GM10248 (cell line): ENCODE measurements around the gene MYRF.

Source experiments
- CTCF ChIA-PET: fragments of 300-600 bp; sonication (Branson Sonifier 250); formaldehyde crosslinking; extraction: SDS; loops from one replicate; lab custom pipeline; 2021; ENCODE audit warnings: antibody characterized with exemption; lab: Yijun Ruan, JAX
- POLR2A ChIA-PET: fragments of 350-650 bp; sonication (Branson Sonifier 250); formaldehyde crosslinking; extraction: SDS; loops from one replicate; lab custom pipeline; 2020; ENCODE audit warnings: antibody characterized with exemption; lab: Yijun Ruan, JAX
- DNase-seq: peaks from one replicate; pipeline ENCODE4 v3.0.0; 2012; ENCODE audit errors: extremely low spot score
- CTCF ChIP-seq: IDR thresholded peaks from 2 replicates; pipeline ENCODE4 v1.5.1; 2012; ENCODE audit warnings: mild to moderate bottlenecking, low read depth; ENCODE audit errors: extremely low read depth, missing control alignments, control extremely low read depth

Gene MYRF

GRCh38 chr11:61763930-61764605, 11.6 kb downstream of the MYRF start:
- ChIA-PET CTCF (interaction anchor here (1.0 to 2.4 kb wide), 4 partner anchors 13 to 31 kb away, joined by 3 to 10 read pairs (median 4); no protein-coding TSS in a partner anchor), POLR2A (no interaction called here)
- no peak for TF ChIP-seq CTCF
- no peak for DNase-seq

GRCh38 chr11:61764606-61765260, 12.3 kb downstream of the MYRF start:
- CTCF ChIA-PET, result interaction anchor here (1.0 to 2.6 kb wide), 4 partner anchors 15 to 31 kb away, joined by 3 to 10 read pairs (median 6); no protein-coding TSS in a partner anchor
- POLR2A ChIA-PET, result no interaction called here
- DNase-seq, result no peak
- no peak for TF ChIP-seq CTCF

GRCh38 chr11:61765550-61766253, 13.3 kb downstream of the MYRF start:
- ChIA-PET POLR2A (no interaction called here), CTCF (interaction anchor here (0.6 to 2.6 kb wide), 4 partner anchors 12 to 18 kb away, joined by 3 to 10 read pairs (median 7); no protein-coding TSS in a partner anchor)
- TF ChIP-seq CTCF, result no peak
- no peak for DNase-seq

- ChIA-PET CTCF (interaction anchor here (1.0 to 2.6 kb wide), 6 partner anchors 9 to 133 kb away, joined by 3 to 8 read pairs (median 4); no protein-coding TSS in a partner anchor), POLR2A (interaction anchor here (0.6 kb wide), 1 partner anchor 27 kb away, joined by 3 read pairs; the partner anchor contains the start of gene FEN1)
- TF ChIP-seq CTCF, result no peak
- DNase-seq, result no peak
Measured at GRCh38 chr11:61766353-61766841, 14.0 kb downstream of the MYRF start.

- ChIA-PET POLR2A (interaction anchor here (1.0 kb wide), 1 partner anchor 23 kb away, joined by 3 read pairs; the partner anchor contains the start of gene TMEM258), CTCF (no interaction called here)
- TF ChIP-seq CTCF, result no peak
- no peak for DNase-seq
Measured at GRCh38 chr11:61768376-61769076, 16.1 kb downstream of the MYRF start.
